ENCODE measurements around the gene SMIM7.

SMIM7 gene

DNA sequence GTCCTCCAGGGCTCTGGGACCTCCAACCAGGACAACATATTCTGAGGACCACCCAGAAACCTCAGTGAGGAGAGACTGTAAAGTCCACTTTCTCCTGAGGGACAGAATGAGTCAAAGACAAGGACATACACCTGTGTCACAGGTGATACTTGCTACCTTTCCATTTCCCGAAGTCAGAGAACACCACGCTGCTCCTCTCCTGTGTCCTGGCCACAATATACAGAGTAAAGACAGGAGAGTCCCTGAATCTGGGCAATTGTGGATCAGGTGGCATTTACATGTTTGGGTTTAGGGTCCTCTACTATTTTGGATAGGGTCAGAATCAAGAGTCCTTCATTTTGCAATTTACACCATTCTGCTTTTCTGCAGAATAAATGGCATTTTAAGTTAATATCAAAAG is 36.9 kb downstream of the SMIM7 start:
- no peak for DNase-seq

DNA sequence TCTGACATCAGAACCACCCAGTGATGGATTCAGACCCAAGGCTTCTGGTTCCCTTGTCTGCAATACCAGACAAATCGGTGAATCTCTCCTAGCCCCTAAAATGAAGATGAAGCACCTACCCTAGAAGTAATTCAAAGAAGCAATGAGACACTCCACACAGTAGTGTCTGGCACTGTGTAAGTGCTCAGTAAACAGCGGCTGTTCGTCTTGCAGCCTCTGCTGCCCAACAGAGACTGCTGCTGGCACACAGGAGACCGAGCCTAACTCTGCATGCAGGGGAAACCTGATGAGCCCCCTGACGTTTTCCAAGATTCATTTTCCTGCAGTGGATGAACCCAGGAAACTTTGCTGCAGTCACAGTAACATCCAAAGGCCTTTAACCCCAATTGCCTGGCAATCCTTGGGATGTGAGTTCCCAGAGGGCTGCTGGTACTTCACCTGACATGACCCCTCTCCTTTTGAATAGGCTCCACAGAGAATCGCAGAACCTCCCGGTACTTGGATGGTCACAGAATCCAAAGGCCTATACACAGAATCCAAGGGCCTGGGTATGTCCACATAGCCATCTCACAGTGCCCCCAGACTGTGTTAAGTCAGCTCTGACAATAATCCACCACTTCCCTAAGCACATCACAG is 38.7 kb downstream of the SMIM7 start:
- TF ChIP-seq POLR2A (IDR thresholded peaks at IDR 0.05; ENCODE audit: low read length): no peak
- no peak for TF ChIP-seq GATA1 (IDR thresholded peaks at IDR 0.05; ENCODE audit: low read depth, low read length)
- no peak for DNase-seq

More for the DNA sequence above, 36.9 kb downstream of the SMIM7 start:
- TF ChIP-seq GATA1 (IDR thresholded peaks at IDR 0.05; ENCODE audit: low read depth, low read length): no peak
- no peak for TF ChIP-seq POLR2A (IDR thresholded peaks at IDR 0.05; ENCODE audit: low read length)

DNA sequence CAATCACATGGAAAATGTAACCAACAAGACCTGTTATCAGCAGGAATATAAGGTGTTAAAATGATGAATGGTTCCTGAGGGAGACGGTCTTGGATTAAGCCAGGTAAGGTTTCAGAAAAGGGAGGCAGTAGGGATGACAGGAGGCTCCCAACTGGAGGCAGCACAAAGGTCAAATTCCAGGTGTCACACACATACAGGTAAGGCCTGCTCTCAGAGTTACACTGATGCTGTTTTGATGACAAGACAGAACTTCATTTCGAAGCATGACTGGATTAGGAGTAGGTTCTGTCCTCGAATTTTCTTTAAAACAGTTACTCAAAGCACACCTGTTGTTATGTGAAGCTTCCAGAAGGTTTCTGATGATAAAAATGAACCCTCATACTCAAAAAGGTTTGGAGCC is 39.4 kb downstream of the SMIM7 start:
- no peak for DNase-seq
- TF ChIP-seq POLR2A (IDR thresholded peaks at IDR 0.05; ENCODE audit: low read length) (no peak), GATA1 (IDR thresholded peaks at IDR 0.05; ENCODE audit: low read depth, low read length) (no peak)

DNA sequence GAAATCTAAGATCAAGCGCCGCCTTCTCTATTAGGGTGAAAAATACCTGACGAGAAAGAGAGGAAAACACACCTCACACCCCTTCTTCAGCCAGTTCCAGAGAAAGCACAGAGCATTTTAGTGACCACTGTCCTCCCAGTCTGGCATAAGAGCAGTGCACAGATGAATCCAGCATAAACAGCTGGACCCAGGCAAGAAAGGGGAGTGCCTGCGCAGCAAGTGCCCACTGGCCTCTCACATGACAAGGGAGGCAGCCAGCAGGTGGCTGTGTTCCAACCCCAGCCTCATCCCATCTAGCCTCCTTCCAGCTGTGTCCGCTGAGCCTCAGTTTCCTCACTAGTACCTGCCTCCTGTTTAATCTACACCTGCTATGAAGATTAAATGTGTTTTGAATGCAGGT is 39.9 kb downstream of the SMIM7 start:
- no peak for TF ChIP-seq POLR2A (IDR thresholded peaks at IDR 0.05; ENCODE audit: low read length)
- no peak for TF ChIP-seq GATA1 (IDR thresholded peaks at IDR 0.05; ENCODE audit: low read depth, low read length)
- no peak for DNase-seq

DNA sequence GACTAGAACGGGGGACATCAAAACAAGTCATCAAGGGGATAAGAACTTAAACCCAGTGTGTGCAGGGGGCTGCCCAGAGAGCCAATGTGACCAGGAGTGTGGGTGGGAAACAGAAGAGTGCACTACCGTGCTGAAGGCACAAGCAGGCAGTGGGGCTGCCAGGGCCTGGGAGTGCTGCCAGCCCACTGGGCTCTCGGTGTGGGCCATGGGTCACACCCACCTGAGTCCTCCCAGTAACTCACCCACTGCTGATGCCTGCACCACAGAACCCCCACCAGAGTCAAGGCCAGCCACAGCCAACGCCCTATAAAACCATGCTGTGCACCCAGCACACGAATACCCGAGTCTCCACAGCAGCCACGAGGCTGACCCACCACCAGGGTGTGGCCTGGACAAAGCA is 40.5 kb downstream of the SMIM7 start:
- no peak for DNase-seq
- TF ChIP-seq GATA1 (IDR thresholded peaks at IDR 0.05; ENCODE audit: low read depth, low read length) (no peak), POLR2A (IDR thresholded peaks at IDR 0.05; ENCODE audit: low read length) (no peak)

DNA sequence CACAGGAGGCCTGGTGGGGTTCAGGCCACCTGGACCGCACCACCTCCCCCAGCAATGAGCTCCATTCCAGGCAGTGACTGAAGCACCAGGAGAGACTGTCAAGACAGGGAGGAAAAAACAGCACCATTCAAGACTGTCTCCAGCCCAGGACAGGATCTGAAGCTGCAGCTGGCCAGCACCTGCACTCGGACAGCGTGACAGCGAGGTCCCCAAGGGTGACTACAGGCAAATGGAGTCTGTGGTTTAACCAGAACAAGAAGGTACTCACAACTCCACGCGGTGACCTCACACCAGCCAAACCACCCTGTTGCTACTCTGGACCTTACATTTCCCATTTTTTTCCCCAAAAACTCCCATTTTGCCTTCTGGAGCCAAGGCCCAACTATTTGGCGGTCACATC is 41.7 kb downstream of the SMIM7 start:
- DNase-seq: no peak
- TF ChIP-seq GATA1 (IDR thresholded peaks at IDR 0.05; ENCODE audit: low read depth, low read length) (no peak), POLR2A (IDR thresholded peaks at IDR 0.05; ENCODE audit: low read length) (no peak)

DNA sequence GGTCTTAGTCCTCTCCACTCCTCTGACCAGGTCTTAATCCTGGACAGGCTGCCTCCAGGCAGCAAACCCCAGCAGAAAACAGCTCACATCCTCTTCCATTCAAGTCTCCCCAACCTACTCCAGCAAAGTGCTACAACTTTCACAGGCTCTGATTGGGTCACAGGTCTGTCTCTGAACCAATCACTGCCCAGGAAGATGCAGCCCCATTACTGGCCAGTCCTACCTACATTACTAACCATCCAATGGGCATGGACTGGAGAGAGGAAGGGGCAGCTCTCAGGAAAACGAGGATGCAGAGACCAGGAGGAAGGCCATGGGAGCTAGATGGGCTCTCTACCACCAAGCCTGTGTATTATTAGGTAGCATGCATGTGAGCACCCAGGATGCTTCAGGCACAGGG is 44.1 kb downstream of the SMIM7 start:
- no peak for TF ChIP-seq GATA1 (IDR thresholded peaks at IDR 0.05; ENCODE audit: low read depth, low read length)
- TF ChIP-seq POLR2A (IDR thresholded peaks at IDR 0.05; ENCODE audit: low read length): no peak
- DNase-seq: no peak

DNA sequence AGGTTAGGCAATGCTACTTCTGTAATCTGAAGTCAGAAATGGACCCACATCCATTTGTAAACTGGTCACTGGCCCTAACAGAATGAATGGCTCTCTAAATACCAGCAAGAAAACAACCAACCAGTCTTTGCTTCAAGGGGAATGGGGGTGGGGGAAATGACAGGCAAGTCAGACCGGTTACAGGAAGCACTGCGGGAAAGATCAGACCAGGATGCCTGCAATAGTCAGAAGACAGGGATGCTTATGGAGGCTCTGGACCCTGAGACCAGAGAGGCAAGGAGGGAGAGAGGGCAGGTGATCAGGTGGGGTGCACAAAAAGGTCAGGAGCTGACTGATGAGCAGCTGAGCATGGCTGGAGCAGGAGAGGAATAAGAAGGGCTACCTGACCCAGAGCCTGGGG is 45.0 kb downstream of the SMIM7 start:
- no peak for DNase-seq
- TF ChIP-seq POLR2A (IDR thresholded peaks at IDR 0.05; ENCODE audit: low read length) (no peak), GATA1 (IDR thresholded peaks at IDR 0.05; ENCODE audit: low read depth, low read length) (no peak)

DNA sequence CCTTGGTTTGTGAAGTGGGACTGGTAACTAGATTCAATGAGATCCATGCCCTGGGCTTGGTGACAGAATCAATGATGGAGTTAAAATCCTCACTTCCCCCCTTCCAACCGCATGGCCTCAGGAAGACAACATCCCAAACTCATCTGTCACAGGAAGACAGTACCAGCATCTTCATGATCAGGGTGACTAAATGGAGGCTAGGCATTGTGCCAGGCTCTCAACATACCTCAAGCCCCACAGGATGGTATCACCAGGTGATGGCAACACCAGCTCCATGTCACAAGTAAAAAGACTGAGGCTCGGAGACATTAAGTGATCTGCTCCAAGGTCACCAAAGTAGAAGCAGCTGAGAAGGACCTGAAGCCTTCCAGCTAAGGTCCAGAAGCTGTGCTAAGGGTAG is 46.1 kb downstream of the SMIM7 start:
- TF ChIP-seq POLR2A (IDR thresholded peaks at IDR 0.05; ENCODE audit: low read length) (no peak), GATA1 (IDR thresholded peaks at IDR 0.05; ENCODE audit: low read depth, low read length) (no peak)
- DNase-seq: no peak

DNA sequence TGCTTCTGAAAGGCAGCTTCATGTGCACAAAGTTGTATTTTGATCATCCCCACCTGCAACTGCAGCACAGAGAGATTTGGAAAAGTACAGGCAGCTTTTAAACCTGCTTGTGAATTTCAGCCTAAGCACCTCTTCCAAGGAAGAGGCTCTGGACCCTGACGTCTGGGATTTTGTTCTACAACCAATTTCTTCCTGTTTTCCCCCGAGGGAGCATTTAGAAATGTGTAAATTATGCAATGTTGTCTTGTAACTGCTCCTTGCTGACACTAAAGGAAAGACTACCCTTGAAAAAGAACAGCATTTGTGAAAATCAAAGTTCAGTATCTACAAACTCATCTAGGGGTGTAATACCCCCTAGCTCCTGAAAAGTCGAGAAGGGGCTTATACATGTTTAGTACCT is 47.3 kb downstream of the SMIM7 start:
- no peak for DNase-seq
- TF ChIP-seq GATA1 (IDR thresholded peaks at IDR 0.05; ENCODE audit: low read depth, low read length): no peak
- TF ChIP-seq POLR2A (IDR thresholded peaks at IDR 0.05; ENCODE audit: low read length): no peak

DNA sequence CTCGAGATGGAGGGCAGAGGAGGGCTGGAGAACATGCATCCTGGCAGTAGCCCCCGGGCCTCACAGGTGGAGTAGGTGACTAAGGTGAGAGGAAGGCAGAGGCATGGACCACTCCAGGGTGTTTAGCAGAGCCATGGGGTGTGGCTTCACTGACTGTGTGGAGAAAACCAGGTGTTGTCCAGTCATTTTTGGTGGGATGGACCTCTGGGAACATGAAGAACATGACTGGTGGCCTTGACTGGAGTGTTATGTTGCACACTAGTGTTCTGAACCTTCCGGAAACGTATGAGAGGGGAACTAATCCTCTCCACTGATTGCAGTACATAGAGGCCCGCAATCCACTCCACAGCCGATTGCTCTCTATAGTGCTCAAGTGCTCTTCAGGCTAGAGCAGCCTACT is 48.8 kb downstream of the SMIM7 start:
- no peak for DNase-seq
- TF ChIP-seq POLR2A (IDR thresholded peaks at IDR 0.05; ENCODE audit: low read length) (no peak), GATA1 (IDR thresholded peaks at IDR 0.05; ENCODE audit: low read depth, low read length) (no peak)

DNA sequence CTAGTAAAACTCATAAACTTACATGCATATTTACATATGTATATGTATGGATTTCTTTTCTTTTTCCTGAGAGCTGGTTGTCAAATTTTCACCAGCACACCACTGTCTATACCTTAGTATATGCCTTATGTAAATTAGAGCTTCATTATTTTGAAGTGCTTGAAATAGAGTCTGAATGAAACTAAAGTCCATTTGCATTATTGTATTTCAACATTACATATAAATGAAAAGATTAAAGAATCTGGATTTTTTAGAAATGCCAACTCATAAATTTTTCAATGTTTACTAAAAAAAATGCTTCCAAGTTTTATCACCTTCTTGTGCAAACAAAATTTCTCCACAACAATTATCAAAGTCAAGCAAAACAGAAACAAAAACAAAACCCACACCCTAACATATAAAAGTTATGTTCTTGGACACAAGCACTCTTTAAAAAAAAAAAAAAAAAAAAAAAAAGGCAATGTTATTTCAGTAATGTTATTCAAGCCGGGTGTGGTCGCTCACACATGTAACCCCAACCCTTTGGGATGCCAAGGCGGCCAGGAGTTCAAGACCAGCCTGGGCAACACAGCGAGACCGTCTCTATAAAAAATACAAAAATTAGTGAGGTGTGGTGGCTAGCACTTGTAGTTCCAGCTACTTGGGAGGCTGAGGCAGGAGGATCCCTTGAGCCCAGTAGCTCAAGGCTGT is 50.3 kb downstream of the SMIM7 start:
- TF ChIP-seq GATA1 (IDR thresholded peaks at IDR 0.05; ENCODE audit: low read depth, low read length) (no peak), POLR2A (IDR thresholded peaks at IDR 0.05; ENCODE audit: low read length) (no peak)
- no peak for DNase-seq

DNA sequence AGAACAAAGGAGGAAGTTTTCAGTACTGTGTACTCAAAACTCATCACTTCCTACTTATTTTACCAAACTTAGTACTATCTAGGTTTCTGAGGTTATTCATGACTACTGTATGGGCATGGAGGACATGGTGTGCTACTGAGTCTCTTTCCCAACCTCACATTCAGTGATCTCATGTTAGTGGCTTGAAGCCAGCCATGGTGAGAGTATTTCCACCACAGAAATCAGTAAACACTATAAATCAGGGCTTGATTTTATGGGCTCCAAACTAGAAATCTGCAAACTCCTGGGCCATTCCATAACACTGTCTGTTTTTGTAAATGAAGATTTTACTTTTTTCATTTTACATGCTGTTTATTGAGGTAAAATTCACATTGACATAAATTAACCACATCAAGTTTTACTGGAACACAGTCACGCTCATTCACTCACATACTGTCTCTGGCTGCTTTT is 51.6 kb downstream of the SMIM7 start:
- TF ChIP-seq GATA1 (IDR thresholded peaks at IDR 0.05; ENCODE audit: low read depth, low read length) (no peak), POLR2A (IDR thresholded peaks at IDR 0.05; ENCODE audit: low read length) (no peak)
- peak; percentile 25 to 43 for DNase-seq

DNA sequence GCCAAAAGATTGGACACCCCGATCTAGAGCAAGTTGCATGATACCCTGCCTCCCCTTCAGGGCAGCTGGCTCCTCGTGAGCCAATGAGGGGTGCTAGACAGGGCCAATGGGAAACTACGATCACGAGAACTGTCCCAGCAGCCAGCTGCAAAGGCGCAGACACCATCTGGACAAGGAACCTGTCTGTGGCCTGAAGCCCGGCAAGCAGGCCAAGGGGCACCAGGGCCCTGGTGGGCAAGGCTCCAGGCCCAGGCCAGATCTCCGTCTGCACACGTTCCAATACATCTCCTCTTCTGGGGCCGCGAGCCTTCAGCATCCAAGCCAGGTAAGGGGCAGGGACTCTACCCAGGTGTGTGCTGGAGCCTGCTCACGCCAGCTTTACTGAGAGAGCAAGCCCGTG is 52.1 kb downstream of the SMIM7 start:
- no peak for DNase-seq
- no peak for TF ChIP-seq POLR2A (IDR thresholded peaks at IDR 0.05; ENCODE audit: low read length)
- no peak for TF ChIP-seq GATA1 (IDR thresholded peaks at IDR 0.05; ENCODE audit: low read depth, low read length)

DNA sequence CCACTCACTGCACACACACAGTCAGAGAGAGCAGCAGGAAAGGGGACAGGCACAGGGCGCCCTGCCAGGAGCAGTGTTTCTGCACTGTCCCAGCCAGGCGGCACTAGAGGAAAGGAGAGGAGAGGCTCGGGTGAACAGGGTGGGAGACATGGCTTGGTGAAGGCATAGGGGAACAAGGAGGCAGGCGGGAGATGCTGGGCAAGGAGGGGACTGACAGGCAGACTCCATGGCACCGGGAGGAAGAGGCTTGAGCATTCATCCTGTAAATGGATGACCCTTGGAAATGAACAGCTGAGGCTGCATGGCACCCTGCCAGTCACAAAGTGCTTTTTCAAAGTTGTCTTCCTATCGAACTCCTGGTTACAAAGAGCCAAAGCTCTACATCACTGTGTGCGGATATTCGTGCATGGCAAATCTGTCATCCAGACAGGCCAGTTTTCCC is 54.4 kb downstream of the SMIM7 start:
- no peak for TF ChIP-seq GATA1 (IDR thresholded peaks at IDR 0.05; ENCODE audit: low read depth, low read length)
- no peak for TF ChIP-seq POLR2A (IDR thresholded peaks at IDR 0.05; ENCODE audit: low read length)
- no peak for DNase-seq
